Left ventricle myocardium inferior (tissue), 1 donor: ENCODE data around the gene SPECC1L. TPM values are rescaled to one million over a fixed set of nuclear protein-coding genes. Genes with fewer than 3 reads are reported as not detected.

Source experiments
- DNase-seq: peaks from one replicate; pipeline ENCODE4 v3.0.0-alpha.2; 2020
- H3K27ac ChIP-seq: fragments of 200-600 bp; replicated peaks from 2 replicates; pipeline ENCODE4 v1.8.0; 2021
- H3K27me3 ChIP-seq: fragments of 200-600 bp; 2 replicates; pipeline ENCODE4 v1.8.0; 2021; ENCODE audit warnings: low read depth
- H3K36me3 ChIP-seq: fragments of 200-600 bp; 2 replicates; pipeline ENCODE4 v1.8.0; 2021
- H3K4me1 ChIP-seq: fragments of 200-600 bp; 2 replicates; pipeline ENCODE4 v1.8.0; 2021
- H3K4me3 ChIP-seq: fragments of 200-600 bp; 2 replicates; pipeline ENCODE4 v1.8.0; 2021; ENCODE audit warnings: mild to moderate bottlenecking, moderate library complexity
- H3K9me3 ChIP-seq: fragments of 200-600 bp; replicated peaks from 2 replicates; pipeline ENCODE4 v1.8.0; 2021
- intact Hi-C: fragments of 100-400 bp; cut with micrococcal nuclease; formaldehyde crosslinking; loops from one replicate; pipeline ENCODE4 v1.11.0; 2022
- total RNA-seq: library from RNA; stranded (reverse); fragmentation: NEBNext Ultra II Directional; extraction: Animal tissue kit (Norgen Biotek cat#: 25700); gene quantifications from one replicate; pipeline ENCODE4 v1.2.1, GENCODE V29; 2021
- TF ChIP-seq, protein P1 (sequence below): fragments of 200-600 bp; IDR thresholded peaks from 2 replicates; pipeline ENCODE4 v1.8.0; 2021; ENCODE audit warnings: antibody characterized with exemption, mild to moderate bottlenecking, borderline replicate concordance
- donor health status: DM: no; HTN: yes; CAD: no; lungs with severe emphysema.

Gene SPECC1L
- total RNA-seq, 1 donor from 2014 or later: 51.9 TPM

DNA sequence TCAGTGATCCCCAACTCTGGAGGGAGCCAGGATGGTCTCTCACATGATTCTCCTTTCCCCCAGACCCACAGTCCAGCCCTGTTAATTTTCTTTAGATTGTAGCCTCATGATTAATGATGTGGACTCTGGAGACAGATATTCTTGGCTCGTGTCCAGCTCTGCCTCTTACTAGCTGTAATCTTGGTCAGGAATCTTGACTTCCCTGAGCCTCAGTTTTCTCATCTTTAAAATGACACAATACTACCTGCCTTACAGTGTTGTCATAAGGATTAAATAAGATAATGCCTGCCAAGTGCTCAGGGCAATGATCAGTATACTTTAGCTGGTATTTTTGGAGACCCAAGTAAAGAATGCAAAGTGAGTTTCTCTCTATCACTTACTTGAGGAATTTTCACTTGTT is 60.0 kb downstream of the SPECC1L start:
- no peak for DNase-seq
- intact Hi-C loops: no loop called here

DNA sequence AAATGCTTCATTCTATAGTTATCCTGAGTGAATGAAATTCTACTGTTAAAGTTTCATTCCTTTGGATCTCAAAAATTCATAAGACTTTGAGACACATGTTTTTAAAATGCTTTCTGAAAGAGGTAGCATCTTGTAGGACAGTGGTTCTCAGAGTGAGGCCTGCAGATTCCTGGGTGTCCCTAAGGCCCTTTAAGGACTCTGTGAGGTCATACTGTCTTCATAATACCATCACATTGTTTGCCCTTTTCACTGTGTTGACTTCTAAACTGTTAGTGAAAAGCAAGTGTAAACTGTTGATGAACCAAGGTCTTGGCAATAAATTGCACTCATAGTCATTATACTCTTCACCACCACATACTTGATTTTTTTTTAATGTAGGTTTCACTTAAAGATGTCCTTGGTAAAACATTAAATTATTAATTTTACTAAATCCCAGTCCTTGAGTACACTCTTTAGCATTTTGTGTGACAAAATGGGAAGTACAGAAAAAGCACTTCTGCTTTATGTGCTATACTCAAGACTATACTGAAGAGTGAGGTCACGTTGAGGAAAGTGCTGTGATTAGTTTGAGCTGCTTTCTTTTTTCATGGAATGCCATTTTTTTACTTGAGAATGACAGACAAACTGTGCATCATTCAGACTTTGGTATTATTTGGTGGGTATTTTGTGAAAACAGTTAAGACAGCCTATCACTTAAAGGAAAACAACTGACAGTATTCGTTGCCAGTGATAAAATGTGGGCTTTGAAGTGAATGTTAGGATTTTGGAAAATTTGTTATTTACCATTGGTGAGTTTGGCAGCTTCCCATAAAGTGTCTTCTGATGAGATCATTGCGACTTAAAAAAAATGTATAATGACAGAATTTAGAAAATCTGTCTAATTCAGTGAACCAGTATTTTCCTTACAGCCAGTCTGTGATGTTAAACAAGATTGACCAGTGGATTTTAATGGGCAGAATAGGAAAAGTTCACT is 61.1 kb downstream of the SPECC1L start:
- TF ChIP-seq, protein P1, sequence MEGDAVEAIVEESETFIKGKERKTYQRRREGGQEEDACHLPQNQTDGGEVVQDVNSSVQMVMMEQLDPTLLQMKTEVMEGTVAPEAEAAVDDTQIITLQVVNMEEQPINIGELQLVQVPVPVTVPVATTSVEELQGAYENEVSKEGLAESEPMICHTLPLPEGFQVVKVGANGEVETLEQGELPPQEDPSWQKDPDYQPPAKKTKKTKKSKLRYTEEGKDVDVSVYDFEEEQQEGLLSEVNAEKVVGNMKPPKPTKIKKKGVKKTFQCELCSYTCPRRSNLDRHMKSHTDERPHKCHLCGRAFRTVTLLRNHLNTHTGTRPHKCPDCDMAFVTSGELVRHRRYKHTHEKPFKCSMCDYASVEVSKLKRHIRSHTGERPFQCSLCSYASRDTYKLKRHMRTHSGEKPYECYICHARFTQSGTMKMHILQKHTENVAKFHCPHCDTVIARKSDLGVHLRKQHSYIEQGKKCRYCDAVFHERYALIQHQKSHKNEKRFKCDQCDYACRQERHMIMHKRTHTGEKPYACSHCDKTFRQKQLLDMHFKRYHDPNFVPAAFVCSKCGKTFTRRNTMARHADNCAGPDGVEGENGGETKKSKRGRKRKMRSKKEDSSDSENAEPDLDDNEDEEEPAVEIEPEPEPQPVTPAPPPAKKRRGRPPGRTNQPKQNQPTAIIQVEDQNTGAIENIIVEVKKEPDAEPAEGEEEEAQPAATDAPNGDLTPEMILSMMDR: no peak
- DNase-seq: no peak
- peaks cover 24% of the 10 kb centered on the region for H3K4me1 ChIP-seq
- H3K27me3 ChIP-seq: no peaks in the 10 kb centered on the region
- no peak overlapping the region for H3K4me3 ChIP-seq
- H3K9me3 ChIP-seq: no peaks in the 10 kb centered on the region
- intact Hi-C loops: no loop called here
- peaks cover 75% of the 10 kb centered on the region for H3K36me3 ChIP-seq
- no peak overlapping the region for H3K27ac ChIP-seq

More for the DNA sequence above, 60.0 kb downstream of the SPECC1L start:
- TF ChIP-seq, protein P1: no peak
- H3K27ac ChIP-seq: no peak overlapping the region
- H3K4me1 ChIP-seq: peaks cover 27% of the 10 kb centered on the region
- H3K4me3 ChIP-seq: no peak overlapping the region
- no peaks in the 10 kb centered on the region for H3K9me3 ChIP-seq
- no peaks in the 10 kb centered on the region for H3K27me3 ChIP-seq
- H3K36me3 ChIP-seq: peaks cover 73% of the 10 kb centered on the region

DNA sequence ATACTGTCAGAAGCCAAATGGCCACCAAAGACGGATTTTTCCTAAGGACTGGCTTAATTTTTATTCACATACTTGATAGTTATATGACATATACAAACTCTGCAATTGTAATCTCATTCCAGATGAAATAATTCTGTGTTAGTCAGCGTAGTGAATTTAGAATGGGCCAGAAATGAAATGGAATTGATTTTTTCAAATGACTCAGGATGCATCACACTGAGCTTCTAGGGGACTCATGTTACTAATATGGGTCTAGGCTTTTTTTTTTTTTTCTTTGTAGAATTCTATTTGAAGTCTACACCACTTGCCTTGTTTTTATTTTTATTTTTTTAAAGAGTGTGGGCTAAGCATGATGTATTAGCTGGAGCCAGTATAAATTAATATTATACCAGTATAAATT is 62.7 kb downstream of the SPECC1L start:
- Histone ChIP-seq H3K27ac (no peak overlapping the region), H3K4me3 (no peak overlapping the region), H3K9me3 (no peaks in the 10 kb centered on the region), H3K27me3 (no peaks in the 10 kb centered on the region), H3K4me1 (peaks cover 26% of the 10 kb centered on the region), H3K36me3 (peaks cover 74% of the 10 kb centered on the region)
- intact Hi-C loops: no loop called here
- TF ChIP-seq, protein P1: no peak
- DNase-seq: no peak

DNA sequence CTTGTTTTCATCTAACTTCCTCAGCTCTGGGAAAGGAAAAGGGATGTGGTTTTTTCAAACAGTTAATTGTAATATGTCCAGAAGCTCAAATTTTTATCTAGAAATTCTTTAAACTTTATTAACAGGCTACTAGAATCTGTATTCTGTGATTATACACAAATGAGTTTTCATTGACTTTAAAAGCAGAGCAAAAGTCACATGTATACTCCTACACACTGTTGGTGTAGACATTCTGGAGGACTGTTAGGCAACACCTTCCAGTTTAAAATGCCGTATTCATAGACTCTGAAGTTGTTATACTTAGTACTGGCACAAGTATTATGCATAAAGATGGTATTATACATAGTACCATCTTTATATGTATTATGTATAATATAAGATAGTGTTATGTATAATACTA is 64.9 kb downstream of the SPECC1L start:
- H3K27ac ChIP-seq: no peak overlapping the region
- peaks cover 78% of the 10 kb centered on the region for H3K36me3 ChIP-seq
- TF ChIP-seq, protein P1: no peak
- no peak for DNase-seq
- H3K4me1 ChIP-seq: peaks cover 27% of the 10 kb centered on the region
- intact Hi-C loops: no loop called here
- no peaks in the 10 kb centered on the region for H3K9me3 ChIP-seq
- no peak overlapping the region for H3K4me3 ChIP-seq
- no peaks in the 10 kb centered on the region for H3K27me3 ChIP-seq

DNA sequence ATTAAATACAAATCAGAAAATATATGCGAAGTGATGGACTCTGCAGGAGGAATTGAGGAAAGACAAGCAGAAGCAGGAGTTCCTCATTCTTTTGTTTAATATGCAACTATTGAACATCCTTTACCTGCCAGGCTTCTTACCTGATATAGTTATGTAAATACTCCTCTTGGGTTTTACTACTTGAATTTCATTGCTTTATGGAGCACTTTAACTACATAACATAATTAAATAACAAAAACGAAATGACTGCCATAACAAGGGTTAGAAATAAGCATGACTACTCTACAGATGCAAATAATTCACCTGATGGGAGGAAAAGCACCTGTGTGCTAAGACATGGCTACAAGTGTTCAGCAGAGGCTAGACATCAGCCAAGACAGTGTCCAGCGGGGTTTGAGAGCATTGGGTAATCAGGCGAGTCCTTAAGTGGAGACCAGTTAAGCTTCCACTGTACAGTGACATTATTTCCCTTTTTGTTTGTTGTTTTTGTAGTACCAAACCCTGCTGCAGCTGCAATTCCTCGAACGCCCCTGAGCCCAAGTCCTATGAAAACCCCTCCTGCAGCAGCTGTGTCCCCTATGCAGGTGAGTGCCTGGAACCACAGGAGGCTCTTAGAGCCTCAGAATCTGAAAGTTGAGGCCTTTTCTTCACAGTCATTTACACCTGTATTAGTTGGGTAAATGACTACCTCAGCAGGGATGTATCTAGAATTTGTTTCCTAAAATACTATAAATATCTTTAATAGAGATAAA is 67.4 kb downstream of the SPECC1L start:
- intact Hi-C loops: no loop called here
- peak overlapping the region; percentile 80 for H3K27ac ChIP-seq

More for the DNA sequence above, 67.4 kb downstream of the SPECC1L start:
- TF ChIP-seq, protein P1: no peak
- Histone ChIP-seq H3K36me3 (peaks cover 83% of the 10 kb centered on the region), H3K4me3 (no peak overlapping the region), H3K4me1 (peaks cover 25% of the 10 kb centered on the region), H3K9me3 (no peaks in the 10 kb centered on the region), H3K27me3 (no peaks in the 10 kb centered on the region)
- DNase-seq: no peak
